Neural cell (in vitro differentiated cells): Measurements from ENCODE around the gene SLIT3. TPM values are rescaled to one million over a fixed set of nuclear protein-coding genes. Genes with fewer than 3 reads are reported as not detected.

Experiments used
- H2AFZ ChIP-seq: fragments of 200-600, 300-800 bp; sonication (generic), shearing (Covaris generic); 2 replicates; pipeline ENCODE4 v1.6.0; 2014; ENCODE audit warnings: low read depth, mild to moderate bottlenecking, antibody characterized with exemption, low read length, moderate library complexity
- H3F3A ChIP-seq: fragments of 200-600 bp; shearing (Covaris generic); 2 replicates; pipeline ENCODE4 v1.6.1; 2016; ENCODE audit warnings: mild to moderate bottlenecking, moderate library complexity, mixed read lengths, antibody characterized with exemption, low read length; ENCODE audit not compliant: insufficient read depth, poor library complexity, severe bottlenecking
- H3K27ac ChIP-seq: fragments of 200-600, 300-800 bp; sonication (generic), shearing (Covaris generic); 2 replicates; pipeline ENCODE4 v1.5.1; 2014; ENCODE audit warnings: mild to moderate bottlenecking, low read length, moderate library complexity
- H3K27me3 ChIP-seq: fragments of 300-800, 200-600 bp; sonication (generic), shearing (Covaris generic); 2 replicates; pipeline ENCODE4 v1.6.0; 2014; ENCODE audit warnings: mild to moderate bottlenecking, low read depth, low read length, moderate library complexity; ENCODE audit not compliant: insufficient read depth
- H3K36me3 ChIP-seq: fragments of 300-800, 200-600 bp; sonication (generic), shearing (Covaris generic); 2 replicates; pipeline ENCODE4 v1.5.1; 2014; ENCODE audit warnings: mild to moderate bottlenecking, antibody characterized with exemption, low read length, moderate library complexity; ENCODE audit not compliant: insufficient read depth
- H3K4me2 ChIP-seq: fragments of 300-800, 200-600 bp; sonication (generic), shearing (Covaris generic); 2 replicates; pipeline ENCODE4 v1.6.0; 2014; ENCODE audit warnings: mild to moderate bottlenecking, low read length
- H3K4me3 ChIP-seq: fragments of 300-800, 200-600 bp; sonication (generic), shearing (Covaris generic); 2 replicates; pipeline ENCODE4 v1.5.1; 2014; ENCODE audit warnings: mild to moderate bottlenecking, low read length, moderate library complexity
- H3K79me2 ChIP-seq: fragments of 200-600 bp; shearing (Covaris generic); replicated peaks from 2 replicates; pipeline ENCODE4 v1.6.0; 2014; ENCODE audit warnings: mild to moderate bottlenecking, low read length, moderate library complexity; ENCODE audit not compliant: insufficient read depth
- H3K9ac ChIP-seq: fragments of 300-800, 200-600 bp; sonication (generic), shearing (Covaris generic); 2 replicates; pipeline ENCODE4 v1.6.1; 2016; ENCODE audit warnings: mild to moderate bottlenecking, low read length, mixed read lengths
- H3K9me2 ChIP-seq: fragments of 200-600 bp; shearing (Covaris generic); 2 replicates; pipeline ENCODE4 v1.6.1; 2016; ENCODE audit warnings: mild to moderate bottlenecking, low read length, mixed read lengths; ENCODE audit not compliant: insufficient read depth
- H3K9me3 ChIP-seq: fragments of 200-600, 300-800 bp; sonication (generic), shearing (Covaris generic); 2 replicates; pipeline ENCODE4 v1.6.1; 2016; ENCODE audit warnings: mild to moderate bottlenecking, mixed run types, low read length, moderate library complexity, mixed read lengths
- H4K20me1 ChIP-seq: fragments of 200-600 bp; shearing (Covaris generic); 2 replicates; pipeline ENCODE4 v1.6.1; 2016; ENCODE audit warnings: mild to moderate bottlenecking, mixed run types; ENCODE audit not compliant: insufficient read depth
- CTCF ChIP-seq: fragments of 450-650 bp; IDR thresholded peaks from 2 replicates; pipeline ENCODE4 v1.5.1; 2014; ENCODE audit warnings: antibody characterized with exemption, mild to moderate bottlenecking, moderate library complexity; ENCODE audit not compliant: poor library complexity, severe bottlenecking
- EP300 ChIP-seq: fragments of 450-650 bp; conservative IDR thresholded peaks from 2 replicates; pipeline ENCODE4 v1.6.1; 2014; ENCODE audit warnings: antibody characterized with exemption, mild to moderate bottlenecking, moderate library complexity; ENCODE audit not compliant: poor library complexity, severe bottlenecking
- EZH2 ChIP-seq: fragments of 200-600, 300-800 bp; shearing (Covaris generic), sonication (generic); IDR thresholded peaks from 2 replicates; pipeline ENCODE4 v1.6.1; 2014; ENCODE audit warnings: antibody characterized with exemption, low read length, borderline replicate concordance, mild to moderate bottlenecking; ENCODE audit not compliant: insufficient read depth, poor library complexity, severe bottlenecking
- MXI1 ChIP-seq: fragments of 450-650 bp; conservative IDR thresholded peaks from 2 replicates; pipeline ENCODE4 v1.6.1; 2014; ENCODE audit warnings: antibody characterized with exemption, mild to moderate bottlenecking; ENCODE audit not compliant: poor library complexity, severe bottlenecking
- POLR2AphosphoS5 ChIP-seq: IDR thresholded peaks from 2 replicates; pipeline ENCODE4 v1.6.1; 2012
- RAD21 ChIP-seq: fragments of 450-650 bp; conservative IDR thresholded peaks from 2 replicates; pipeline ENCODE4 v1.6.1; 2014; ENCODE audit warnings: antibody characterized with exemption, mild to moderate bottlenecking, moderate library complexity
- REST ChIP-seq: IDR thresholded peaks from 2 replicates; pipeline ENCODE4 v1.6.1; 2012; ENCODE audit warnings: borderline replicate concordance
- SMC3 ChIP-seq: fragments of 450-650 bp; conservative IDR thresholded peaks from 2 replicates; pipeline ENCODE4 v1.6.1; 2014; ENCODE audit warnings: antibody characterized with exemption, mild to moderate bottlenecking, moderate library complexity; ENCODE audit not compliant: poor library complexity
- TAF1 ChIP-seq: IDR thresholded peaks from 2 replicates; pipeline ENCODE4 v1.6.1; 2012; ENCODE audit warnings: low read depth
- polyA plus RNA-seq: library from polyadenylated mRNA; depleted of rRNA; stranded (reverse); fragments of >200 nt; gene quantifications from 2 replicates; pipeline ENCODE4 v1.2.3, GENCODE V29; 2014

SLIT3 gene
- polyA plus RNA-seq, 1 donor from 2014 or later = 1.2 TPM

- Histone ChIP-seq H3F3A (no peaks in the 10 kb centered on the region), H3K4me2 (no peak overlapping the region), H3K27ac (no peak overlapping the region), H3K36me3 (no peaks in the 10 kb centered on the region), H3K79me2 (no peaks in the 10 kb centered on the region), H3K27me3 (no peaks in the 10 kb centered on the region), H3K4me3 (no peak overlapping the region), H4K20me1 (no peaks in the 10 kb centered on the region), H3K9ac (no peak overlapping the region), H3K9me3 (no peaks in the 10 kb centered on the region), H3K9me2 (no peaks in the 10 kb centered on the region), H2AFZ (no peak overlapping the region)
- TF ChIP-seq REST (no peak), RAD21 (no peak), MXI1 (no peak), POLR2AphosphoS5 (no peak), TAF1 (no peak), CTCF (no peak), SMC3 (no peak)
These were observed 646.7 kb downstream of the SLIT3 start for GRCh38 chr5:168654211-168654721.

- Histone ChIP-seq H3K36me3 (no peaks in the 10 kb centered on the region), H3K4me2 (no peak overlapping the region), H3K27me3 (no peaks in the 10 kb centered on the region), H3K9me2 (no peaks in the 10 kb centered on the region), H2AFZ (no peak overlapping the region), H3K9ac (no peak overlapping the region), H3K27ac (no peak overlapping the region), H3K4me3 (no peak overlapping the region), H3K9me3 (no peaks in the 10 kb centered on the region), H3K79me2 (no peaks in the 10 kb centered on the region), H4K20me1 (no peaks in the 10 kb centered on the region), H3F3A (no peaks in the 10 kb centered on the region)
- TF ChIP-seq RAD21 = no peak
- TF ChIP-seq EZH2 = no peak
- no peak for TF ChIP-seq SMC3
- no peak for TF ChIP-seq CTCF
- TF ChIP-seq MXI1 = no peak
- TF ChIP-seq REST = no peak
- TF ChIP-seq EP300 = no peak
- no peak for TF ChIP-seq POLR2AphosphoS5
- TF ChIP-seq TAF1 = no peak
These were observed 647.3 kb downstream of the SLIT3 start for GRCh38 chr5:168653626-168654025.
